Measurements from ENCODE around the gene ADAMTSL3.
"Not testable (repeated sequence)": the region's sequence is repeated elsewhere in the genome, so short reads cannot be mapped to it uniquely, and the experiment has no call there.

Gene ADAMTSL3

DNA sequence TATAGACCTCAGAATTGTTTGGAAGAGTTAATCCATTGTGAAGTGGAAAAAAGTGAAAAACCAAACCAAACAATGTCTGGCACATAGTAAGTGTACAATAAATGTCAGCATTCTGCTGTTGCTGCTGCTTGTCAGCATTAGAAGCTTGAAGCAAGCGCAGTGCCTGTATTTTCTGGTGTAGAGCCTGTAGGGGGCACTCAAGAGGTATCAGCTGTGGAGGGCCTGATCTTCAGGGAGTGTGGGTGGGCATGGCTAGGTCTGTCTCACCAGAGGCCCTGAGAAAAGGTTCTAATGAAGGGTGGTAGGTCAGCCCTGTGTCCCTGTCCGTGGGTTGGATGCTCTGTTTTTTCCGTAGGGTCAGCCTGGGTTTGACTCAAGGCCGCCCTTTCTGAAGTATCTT, 3.6 kb downstream of the ADAMTSL3 start:
- DNase-seq = no peak

- no peak for DNase-seq
Measured at GRCh38 chr15:83658430-83659416, 4.8 kb downstream of the ADAMTSL3 start.

DNA sequence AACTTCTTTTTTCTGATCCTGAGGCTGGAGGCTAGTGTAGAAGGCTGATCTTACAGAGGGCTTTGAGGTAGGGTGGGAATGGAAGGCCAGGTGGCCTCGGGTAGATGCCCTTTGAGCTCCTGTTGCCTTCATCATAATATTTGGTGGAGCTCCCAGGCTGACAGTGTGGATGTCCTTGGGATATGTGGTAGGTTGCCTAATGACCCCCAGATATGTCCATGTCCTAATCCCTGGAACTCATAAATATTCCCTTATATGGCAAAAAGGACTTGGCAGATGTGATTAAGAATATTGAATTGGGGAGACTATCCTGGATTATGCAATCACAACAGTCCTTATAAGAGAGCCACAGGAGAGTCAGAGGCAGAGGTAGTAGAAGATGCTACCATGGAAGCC, 5.5 kb downstream of the ADAMTSL3 start:
- no peak for DNase-seq

DNA sequence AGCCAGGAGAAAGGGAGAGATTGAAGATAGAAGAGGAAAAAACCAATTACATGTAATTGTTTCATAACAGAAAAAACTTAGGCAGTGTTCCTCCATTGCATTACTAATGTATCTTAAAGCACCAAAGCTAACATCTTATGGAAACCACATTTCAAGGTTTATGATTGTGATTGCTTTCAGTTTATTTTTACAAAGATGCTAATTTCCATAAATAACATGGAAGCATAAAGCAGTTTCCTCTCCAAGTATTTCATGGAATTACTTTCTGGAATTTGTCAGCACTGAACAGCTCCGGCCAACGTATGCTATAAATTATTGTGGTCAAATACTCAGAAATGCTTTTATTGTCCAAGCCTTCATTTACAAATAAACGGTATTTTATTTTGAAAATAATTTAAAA, 11.6 kb downstream of the ADAMTSL3 start:
- no peak for DNase-seq

GRCh38 chr15:83670672-83671229, 16.8 kb downstream of the ADAMTSL3 start:
- DNase-seq = no peak

DNA sequence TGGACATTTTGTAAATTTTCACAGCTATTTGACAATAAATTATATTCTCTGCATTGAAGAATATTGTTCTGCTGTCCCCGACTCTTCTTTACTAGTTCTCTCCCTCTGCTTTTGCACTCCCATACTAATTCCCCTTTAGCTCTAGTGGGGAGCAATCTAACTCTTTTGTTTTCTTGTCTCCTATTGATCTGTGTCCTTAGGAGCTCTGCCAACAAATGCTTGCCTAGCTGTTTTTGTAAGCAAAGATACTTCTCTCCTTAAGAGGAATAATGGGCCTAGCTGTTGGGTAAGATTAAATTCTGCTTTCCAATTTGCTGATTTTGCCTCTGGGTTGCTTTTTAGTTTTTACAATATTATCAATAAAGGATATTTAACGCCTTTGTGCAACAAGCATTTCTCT, 17.7 kb downstream of the ADAMTSL3 start:
- DNase-seq = no peak

DNA sequence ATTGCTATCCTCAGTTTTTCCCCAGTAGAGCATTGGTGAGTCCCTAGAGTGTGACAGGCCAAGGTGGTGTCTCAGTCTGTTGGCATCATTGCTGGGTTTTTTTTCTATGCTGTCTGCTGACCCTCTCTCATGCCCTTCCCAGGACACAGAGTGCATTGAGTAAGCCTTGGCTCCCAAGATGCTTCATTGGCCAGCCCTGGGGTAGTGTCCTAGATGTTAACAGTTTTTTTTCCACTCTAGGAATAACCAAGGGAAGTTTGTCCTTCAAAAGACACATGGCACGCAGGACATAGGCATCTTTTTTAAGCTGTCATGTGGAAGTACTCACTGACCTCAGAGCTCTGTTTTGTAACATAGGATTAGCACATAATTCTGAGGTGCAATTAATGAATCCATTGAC, 19.5 kb downstream of the ADAMTSL3 start:
- no peak for DNase-seq

GRCh38 chr15:83682476-83683088, 28.7 kb downstream of the ADAMTSL3 start:
- no peak for DNase-seq

GRCh38 chr15:83685916-83686332, 32.0 kb downstream of the ADAMTSL3 start:
- DNase-seq = peak; percentile 59

DNA sequence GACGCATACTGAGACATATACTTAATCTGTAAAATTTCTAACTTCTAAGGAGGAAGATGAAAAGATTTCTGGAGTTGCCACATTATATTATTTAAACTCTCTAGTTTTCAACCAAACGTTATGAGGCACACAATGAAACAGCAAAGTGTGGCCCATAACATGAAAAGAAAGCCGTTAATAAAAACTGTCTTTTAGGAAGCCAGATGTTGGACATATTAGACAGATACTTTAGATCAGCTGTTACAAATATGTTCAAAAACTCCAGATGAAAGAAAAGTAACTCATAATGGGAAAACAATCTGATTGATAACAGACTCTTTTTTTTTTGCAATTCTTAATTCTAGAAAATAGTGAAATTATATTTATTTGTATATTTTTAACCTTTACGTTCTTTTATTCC, 34.3 kb downstream of the ADAMTSL3 start:
- DNase-seq = no peak

- no peak for DNase-seq
Measured at GRCh38 chr15:83690676-83691075, 36.8 kb downstream of the ADAMTSL3 start.

DNA sequence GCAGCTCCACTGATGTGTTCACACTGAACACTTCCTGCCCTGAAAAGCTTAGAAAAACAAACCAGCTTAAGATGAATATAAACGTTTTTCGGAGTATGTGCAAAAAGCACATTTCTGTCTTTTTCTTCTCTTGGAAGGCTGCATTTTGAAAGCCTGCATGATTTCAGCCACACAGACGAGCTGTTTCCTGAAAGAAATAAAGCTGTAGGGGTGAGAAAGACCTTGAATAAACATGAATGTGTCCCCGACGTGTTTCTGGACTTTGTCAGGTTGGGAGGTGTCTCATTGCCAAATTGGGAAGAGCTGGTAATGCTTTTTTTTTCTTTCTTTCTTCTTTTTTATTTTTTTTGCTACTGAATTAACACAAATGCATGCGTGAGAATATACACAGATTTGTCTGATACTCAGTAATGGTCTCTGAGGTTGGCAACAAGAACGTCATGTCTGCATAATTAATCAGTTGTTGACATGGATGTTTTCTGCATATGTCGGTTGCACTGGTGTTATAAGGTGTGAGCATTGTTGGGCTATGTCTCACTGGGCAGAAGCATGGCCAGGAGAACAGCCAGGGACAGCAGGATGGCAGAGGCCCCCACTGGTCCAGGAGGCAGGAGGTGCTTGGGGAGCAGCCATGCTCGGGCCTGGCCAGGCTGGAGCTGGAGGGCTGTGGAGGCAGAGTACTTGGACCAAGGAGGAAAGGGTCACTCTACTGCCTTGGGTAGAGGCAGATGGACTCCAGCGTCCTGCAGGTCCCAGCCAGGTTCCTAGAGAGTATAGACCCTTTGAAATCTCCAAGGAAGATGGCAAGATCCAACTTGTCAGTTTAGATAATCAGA, 39.0 kb downstream of the ADAMTSL3 start:
- DNase-seq = no peak

DNA sequence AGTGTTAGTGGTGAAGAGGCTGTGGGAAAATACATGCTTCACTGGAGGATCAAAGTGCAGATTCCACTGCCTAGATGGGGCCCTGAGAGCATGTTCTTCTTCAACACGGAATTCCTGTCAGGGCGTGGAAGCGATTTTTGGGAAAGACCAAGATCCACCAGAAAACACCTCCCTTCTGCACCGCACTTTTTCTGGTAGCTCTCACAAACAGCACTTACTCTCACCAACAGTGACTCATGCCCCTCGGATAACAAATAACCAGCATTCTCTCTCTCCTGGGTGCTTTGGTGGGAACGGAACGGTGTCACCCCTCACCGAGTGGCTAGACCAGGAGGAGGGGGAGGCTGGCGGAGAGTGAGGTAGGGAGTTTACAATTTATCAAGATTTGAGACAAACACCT, 40.1 kb downstream of the ADAMTSL3 start:
- DNase-seq = no peak

DNA sequence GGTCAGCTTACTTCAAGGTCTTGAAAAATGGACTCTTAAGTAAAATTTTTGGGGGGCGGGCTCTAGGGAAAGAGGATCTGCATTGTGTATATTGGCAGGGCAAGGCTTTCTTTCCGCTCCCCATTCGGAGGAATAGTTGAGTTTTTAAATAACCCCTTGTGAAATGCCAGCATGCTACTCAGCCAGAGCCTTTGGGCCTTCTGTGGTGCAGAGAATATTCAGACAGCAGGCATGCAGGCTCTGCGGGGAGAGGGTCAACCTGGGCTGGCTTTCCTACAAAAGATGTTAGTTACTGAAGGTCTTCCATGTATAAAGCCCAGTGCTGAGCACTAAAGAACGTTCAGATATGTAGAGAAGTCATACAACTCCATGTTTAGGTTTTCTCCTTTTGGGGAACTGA, 40.6 kb downstream of the ADAMTSL3 start:
- no peak for DNase-seq

DNA sequence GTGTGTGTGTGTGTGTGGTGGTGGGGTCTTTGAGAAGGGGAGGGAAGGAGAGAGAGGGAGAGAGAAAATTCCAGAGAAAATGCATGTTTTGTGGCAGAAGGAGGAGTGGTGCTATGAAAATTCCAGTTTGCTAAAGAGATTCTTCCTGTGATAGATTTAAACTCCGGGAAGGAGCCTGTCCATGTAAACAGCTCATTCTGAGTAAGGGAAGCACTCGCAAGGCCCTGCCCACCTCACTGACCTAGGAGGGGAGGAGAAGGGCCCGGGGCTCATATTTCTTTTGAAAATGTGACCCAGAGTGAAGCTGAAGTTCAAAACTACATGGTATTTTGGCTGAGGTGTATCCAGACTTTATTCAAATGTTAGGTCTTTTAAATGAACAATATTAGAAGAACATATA, 41.3 kb downstream of the ADAMTSL3 start:
- DNase-seq = no peak

- DNase-seq = no peak
Measured at GRCh38 chr15:83695901-83696425, 42.0 kb downstream of the ADAMTSL3 start.

GRCh38 chr15:83697716-83698115, 43.8 kb downstream of the ADAMTSL3 start:
- no peak for DNase-seq

DNA sequence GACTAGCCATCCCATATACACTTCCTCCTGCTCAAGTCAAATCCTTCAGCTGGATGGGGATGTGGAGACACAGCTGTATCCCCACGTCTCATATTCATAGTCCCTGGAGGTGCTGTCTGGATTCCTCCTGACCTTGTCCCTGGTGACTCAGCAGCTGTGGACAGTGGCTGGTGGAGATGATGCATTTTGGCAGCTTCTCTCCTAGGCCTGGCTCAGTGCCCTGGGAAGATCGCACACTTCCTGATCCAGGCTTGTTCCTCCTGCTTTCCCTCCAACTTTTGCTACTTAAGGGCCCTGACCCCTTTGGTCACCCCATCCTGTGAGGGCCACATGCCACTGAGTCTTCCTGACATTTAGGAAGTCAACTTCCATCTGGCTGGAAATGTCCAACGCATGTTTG, 44.4 kb downstream of the ADAMTSL3 start:
- no peak for DNase-seq

DNA sequence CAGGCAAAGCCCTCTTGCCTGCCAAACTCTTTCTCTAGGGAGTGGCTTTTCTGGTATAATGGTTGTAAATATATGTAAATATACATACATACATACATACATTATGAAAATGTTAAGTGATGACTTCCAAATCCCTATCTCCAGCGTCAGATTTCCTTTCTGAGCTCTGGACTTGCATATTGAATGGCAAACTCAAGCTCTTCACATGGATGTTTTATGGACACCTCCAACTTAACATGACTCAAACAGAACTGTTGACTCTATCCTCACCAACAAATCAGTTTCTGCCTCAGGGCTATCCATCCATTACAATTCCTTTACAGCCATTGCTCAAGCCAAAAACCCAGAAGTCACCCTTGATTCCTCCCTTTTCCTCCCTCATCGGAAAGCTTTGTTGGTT, 45.1 kb downstream of the ADAMTSL3 start:
- no peak for DNase-seq

- DNase-seq = no peak
Measured at GRCh38 chr15:83700082-83700481, 46.2 kb downstream of the ADAMTSL3 start.

- DNase-seq = not testable (repeated sequence)
Measured at GRCh38 chr15:83702314-83702713, 48.4 kb downstream of the ADAMTSL3 start.

DNA sequence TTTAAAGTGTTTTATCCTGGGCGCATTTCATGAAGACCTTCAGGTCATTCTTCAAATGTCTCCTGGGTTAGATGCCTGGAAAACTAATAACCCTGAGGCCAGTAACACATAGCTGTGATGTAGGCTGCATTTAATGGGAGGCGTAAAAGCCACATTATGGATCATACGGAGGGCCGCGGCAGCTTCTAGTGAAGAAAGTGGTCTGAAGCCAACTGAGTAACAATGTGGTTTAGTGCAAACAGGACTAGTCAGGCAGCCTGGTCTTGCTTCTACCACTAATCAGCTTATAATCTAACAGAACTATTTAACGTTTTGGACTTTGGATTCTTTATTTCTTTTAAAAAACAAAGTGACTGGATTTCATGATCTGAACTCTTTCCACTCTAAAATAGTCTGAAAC, 54.4 kb downstream of the ADAMTSL3 start:
- DNase-seq = no peak

GRCh38 chr15:83709241-83709640, 55.3 kb downstream of the ADAMTSL3 start:
- DNase-seq = no peak

Measured in right forelimb (tissue), 1 donor.